Prostate gland (tissue), 2 donors: ENCODE results near the gene NTM.

Experiments used
- CTCF ChIP-seq, 4 experiments: fragments of 200-600 bp in 2 of 4; fragments of 450-650 bp in 2 of 4; sonication (generic) in 2 of 4; IDR thresholded peaks; 1 replicate in 3 of 4; 2 replicates in 1 of 4; pipeline ENCODE4 v1.5.1; 2016 to 2019; ENCODE audit warnings: antibody characterized with exemption in 4 of 4, mild to moderate bottlenecking in 2 of 4, moderate library complexity in 2 of 4
- POLR2A ChIP-seq: fragments of 450-650 bp; IDR thresholded peaks from one replicate; pipeline ENCODE4 v1.6.1; 2016; ENCODE audit warnings: antibody characterized with exemption, mild to moderate bottlenecking

- TF ChIP-seq POLR2A (no peak), CTCF (IDR thresholded peaks at IDR 0.05) (no peak)
These were observed 518.7 kb downstream of the NTM start for GRCh38 chr11:131889146-131889577.
